ENCODE data around the gene ANKS3. TPM values are rescaled to one million over a fixed set of nuclear protein-coding genes. Genes with fewer than 3 reads are reported as not detected.

The ANKS3 gene
- total RNA-seq, 1 donor from 2014 or later: 8.7 TPM

GRCh38 chr16:4682616-4683254 lies 51.3 kb downstream of the ANKS3 start:
- intact Hi-C loops (cut with micrococcal nuclease): no loop called here
- Histone ChIP-seq H3K36me3 (peaks cover 60% of the 10 kb centered on the region), H3K27me3 (ENCODE audit: low read depth) (no peaks in the 10 kb centered on the region), H3K27ac (replicated peaks) (no peak overlapping the region), H3K4me3 (no peak overlapping the region), H3K9me3 (replicated peaks) (no peaks in the 10 kb centered on the region), H3K4me1 (peaks cover 50% of the 10 kb centered on the region)
- DNase-seq: no peak
- peak; percentile 40 for TF ChIP-seq CTCF (IDR thresholded peaks at IDR 0.05; ENCODE audit: borderline replicate concordance)

- intact Hi-C loops (cut with micrococcal nuclease): no loop called here
- H3K4me3 ChIP-seq: no peak overlapping the region
- H3K4me1 ChIP-seq: peaks cover 54% of the 10 kb centered on the region
- no peaks in the 10 kb centered on the region for H3K9me3 ChIP-seq (replicated peaks)
- no peak for DNase-seq
- no peak for TF ChIP-seq CTCF (IDR thresholded peaks at IDR 0.05; ENCODE audit: borderline replicate concordance)
- H3K27me3 ChIP-seq (ENCODE audit: low read depth): no peaks in the 10 kb centered on the region
- no peak overlapping the region for H3K27ac ChIP-seq (replicated peaks)
- H3K36me3 ChIP-seq: peaks cover 60% of the 10 kb centered on the region
These were observed 51.9 kb downstream of the ANKS3 start for GRCh38 chr16:4682084-4682591.

- peaks cover 60% of the 10 kb centered on the region for H3K4me1 ChIP-seq
These were observed 52.5 kb downstream of the ANKS3 start for GRCh38 chr16:4681471-4682083.

GRCh38 chr16:4680673-4681470 lies 53.2 kb downstream of the ANKS3 start:
- intact Hi-C loops (cut with micrococcal nuclease): no loop called here
- peak; percentile 78 for DNase-seq
- Histone ChIP-seq H3K4me1 (peaks cover 67% of the 10 kb centered on the region), H3K9me3 (replicated peaks) (no peaks in the 10 kb centered on the region), H3K4me3 (peak overlapping the region; percentile 56), H3K36me3 (peaks cover 49% of the 10 kb centered on the region), H3K27me3 (ENCODE audit: low read depth) (no peaks in the 10 kb centered on the region), H3K27ac (replicated peaks) (peak overlapping the region; percentile 93)
- TF ChIP-seq CTCF (IDR thresholded peaks at IDR 0.05; ENCODE audit: borderline replicate concordance): no peak

More at GRCh38 chr16:4681471-4682083, 52.5 kb downstream of the ANKS3 start:
- no peaks in the 10 kb centered on the region for H3K27me3 ChIP-seq (ENCODE audit: low read depth)
- DNase-seq: no peak
- no peak overlapping the region for H3K4me3 ChIP-seq
- no peak for TF ChIP-seq CTCF (IDR thresholded peaks at IDR 0.05; ENCODE audit: borderline replicate concordance)
- peaks cover 54% of the 10 kb centered on the region for H3K36me3 ChIP-seq
- peak overlapping the region; percentile 93 for H3K27ac ChIP-seq (replicated peaks)
- intact Hi-C loops (cut with micrococcal nuclease): no loop called here
- H3K9me3 ChIP-seq (replicated peaks): no peaks in the 10 kb centered on the region

GRCh38 chr16:4679850-4680636 lies 54.0 kb downstream of the ANKS3 start:
- intact Hi-C loops (cut with micrococcal nuclease): no loop called here
- H3K4me1 ChIP-seq: peaks cover 70% of the 10 kb centered on the region
- peak overlapping the region; percentile 56 for H3K4me3 ChIP-seq
- peaks cover 49% of the 10 kb centered on the region for H3K36me3 ChIP-seq
- TF ChIP-seq CTCF (IDR thresholded peaks at IDR 0.05; ENCODE audit: borderline replicate concordance): no peak
- no peaks in the 10 kb centered on the region for H3K9me3 ChIP-seq (replicated peaks)
- H3K27me3 ChIP-seq (ENCODE audit: low read depth): no peaks in the 10 kb centered on the region
- DNase-seq: peak; percentile 76
- H3K27ac ChIP-seq (replicated peaks): peak overlapping the region; percentile 93

Measured in left ventricle myocardium inferior (tissue), 1 donor.